ENCODE measurements around the gene TLE5. TPM values are rescaled to one million over a fixed set of nuclear protein-coding genes. Genes with fewer than 3 reads are reported as not detected.

Gene TLE5
- total and polyA plus RNA-seq, 9 of the 15 experiments (the other 6 are each of a cell fraction or from before 2014, with no cell fraction given), result 2.0 to 347 (median 235) TPM

DNA sequence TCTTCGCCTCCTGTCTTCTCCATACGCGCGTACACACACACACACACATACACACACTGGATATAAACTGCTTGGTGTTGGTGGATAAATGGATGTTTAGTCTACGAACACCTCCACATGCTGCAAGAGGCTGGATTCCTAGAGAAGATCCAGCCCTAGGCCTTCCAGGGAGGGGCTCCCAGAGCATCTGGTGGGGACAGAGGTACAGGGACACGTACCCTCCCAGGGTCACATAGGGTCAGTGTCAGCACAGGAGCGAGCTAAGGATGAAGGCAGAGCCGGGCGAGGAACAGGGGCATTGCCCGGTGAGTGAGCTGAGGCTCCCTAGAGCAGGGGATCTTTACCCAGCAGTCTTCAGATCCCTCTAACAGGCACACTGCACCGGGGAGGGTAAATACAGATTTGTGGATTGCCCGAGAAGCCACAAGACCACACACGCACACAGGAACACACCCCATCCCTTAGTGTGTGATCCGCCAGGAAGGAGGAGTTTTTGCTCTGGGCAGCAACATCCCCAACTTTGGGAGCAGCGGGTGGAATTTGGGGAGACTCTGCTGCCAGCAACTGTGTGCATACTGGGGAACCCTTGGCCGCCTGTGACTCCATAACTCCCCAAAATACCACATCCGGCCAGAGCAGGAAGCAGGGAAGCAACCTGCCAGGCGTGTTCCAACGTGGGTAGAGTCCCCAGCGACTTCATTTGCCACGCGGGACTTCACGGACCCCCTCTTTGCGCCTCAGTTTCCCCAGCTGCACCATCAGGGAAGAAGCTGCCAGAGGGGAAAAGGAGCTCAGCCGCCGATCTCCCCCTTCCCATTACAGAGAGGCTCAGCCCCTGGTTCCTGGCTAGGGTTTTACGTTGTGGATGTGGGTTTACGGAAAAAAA is 27.4 kb downstream of the TLE5 start (continued):
- no peak; the same call in 1 of the 2 replicates for TF ChIP-seq ARID1B (IDR thresholded peaks at IDR 0.05)
- peak; percentile 44; the same call in 1 of the 2 replicates for TF ChIP-seq ZNF511 (CRISPR knock-in tag; IDR thresholded peaks at IDR 0.05)
- TF ChIP-seq FOSL1 (tag; conservative IDR thresholded peaks at IDR 0.05), result no peak
- TF ChIP-seq GATA2 (CRISPR knock-in tag; IDR thresholded peaks at IDR 0.05), result no peak
- TF ChIP-seq PTTG1 (tag; IDR thresholded peaks at IDR 0.05; ENCODE audit: low read depth), result no peak
- peak in 1 of 2 experiments; percentile 31; a peak in 1 of 4 replicates for TF ChIP-seq KDM1A (IDR thresholded peaks at IDR 0.05)
- TF ChIP-seq, protein P1, sequence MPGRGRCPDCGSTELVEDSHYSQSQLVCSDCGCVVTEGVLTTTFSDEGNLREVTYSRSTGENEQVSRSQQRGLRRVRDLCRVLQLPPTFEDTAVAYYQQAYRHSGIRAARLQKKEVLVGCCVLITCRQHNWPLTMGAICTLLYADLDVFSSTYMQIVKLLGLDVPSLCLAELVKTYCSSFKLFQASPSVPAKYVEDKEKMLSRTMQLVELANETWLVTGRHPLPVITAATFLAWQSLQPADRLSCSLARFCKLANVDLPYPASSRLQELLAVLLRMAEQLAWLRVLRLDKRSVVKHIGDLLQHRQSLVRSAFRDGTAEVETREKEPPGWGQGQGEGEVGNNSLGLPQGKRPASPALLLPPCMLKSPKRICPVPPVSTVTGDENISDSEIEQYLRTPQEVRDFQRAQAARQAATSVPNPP (IDR thresholded peaks at IDR 0.05; ENCODE audit: borderline replicate concordance, insufficient read depth, insufficient read length), result no peak
- TF ChIP-seq KLF10 (CRISPR knock-in tag; IDR thresholded peaks at IDR 0.05), result no peak
- no peak; the same call in 1 of the 2 replicates for TF ChIP-seq ZKSCAN8 (CRISPR knock-in tag; IDR thresholded peaks at IDR 0.05)
- 0 out of 2 replicates have a peak, but pooled peaks have one; percentile 34 for TF ChIP-seq TCF7 (IDR thresholded peaks at IDR 0.05; ENCODE audit: borderline replicate concordance)
- TF ChIP-seq ZBTB2 (IDR thresholded peaks at IDR 0.05), result peak; percentile 65; the same call in 1 of the 2 replicates
- no peak for TF ChIP-seq MECOM (CRISPR knock-in tag; IDR thresholded peaks at IDR 0.05)
- TF ChIP-seq ZNF436 (CRISPR knock-in tag; IDR thresholded peaks at IDR 0.05), result no peak
- TF ChIP-seq EP400 (IDR thresholded peaks at IDR 0.05), result no peak
- no peak for TF ChIP-seq CHD1 (IDR thresholded peaks at IDR 0.05; ENCODE audit: low read length)
- TF ChIP-seq HSF4 (CRISPR knock-in tag; IDR thresholded peaks at IDR 0.05; ENCODE audit: borderline replicate concordance), result no peak
- TF ChIP-seq CHD2 (IDR thresholded peaks at IDR 0.05; ENCODE audit: low read depth, low read length), result no peak
- TF ChIP-seq RBFOX2 (IDR thresholded peaks at IDR 0.05; ENCODE audit: low read depth, low read length), result peak; percentile 72
- peak; percentile 23; the same call in 1 of the 2 replicates for TF ChIP-seq EGR1 (conservative IDR thresholded peaks at IDR 0.05)
- TF ChIP-seq RCOR1 (IDR thresholded peaks at IDR 0.05; ENCODE audit: borderline replicate concordance in 1 of 2, low read depth in 2 of 2, low read length in 2 of 2), result no peak
- TF ChIP-seq MCM7 (IDR thresholded peaks at IDR 0.05), result no peak
- no peak for TF ChIP-seq ZNF184 (CRISPR knock-in tag; IDR thresholded peaks at IDR 0.05)
- no peak for TF ChIP-seq TOE1 (IDR thresholded peaks at IDR 0.05; ENCODE audit: borderline replicate concordance)
- no peak for TF ChIP-seq TOE1 (CRISPR knock-in tag; IDR thresholded peaks at IDR 0.05; ENCODE audit: borderline replicate concordance, low read depth)

Data from K562 (cell line).